Gastroesophageal sphincter (tissue), 4 donors: ENCODE data around the gene CRKL. TPM values are rescaled to one million over a fixed set of nuclear protein-coding genes. Genes with fewer than 3 reads are reported as not detected.

Experiments used
- ATAC-seq: fragments of 150-250 bp; one replicate; pipeline ENCODE4 v1.9.1; 2016; ENCODE audit warnings: mild to moderate bottlenecking, moderate library complexity
- H3K27ac ChIP-seq, 4 donors: fragments of 200-600 bp; sonication (generic) in 3 of 4; 1 replicate in 3 of 4; 2 replicates in 1 of 4; pipeline ENCODE4 v1.5.1; 2016 to 2019
- H3K27me3 ChIP-seq: fragments of 200-600 bp; sonication (generic); one replicate; pipeline ENCODE4 v1.5.1; 2019
- H3K36me3 ChIP-seq, 2 donors: fragments of 200-600 bp; sonication (generic); one replicate each; pipeline ENCODE4 v1.5.1; 2019; ENCODE audit warnings: control low read depth in 1 of 2
- H3K4me1 ChIP-seq, 3 donors: fragments of 200-600 bp; sonication (generic); 1 replicate in 2 of 3; 2 replicates in 1 of 3; pipeline ENCODE4 v1.5.1; 2016 to 2019; ENCODE audit warnings: control low read depth in 2 of 3
- H3K4me3 ChIP-seq, 2 donors: fragments of 200-600 bp; sonication (generic); one replicate each; pipeline ENCODE4 v1.5.1; 2019; ENCODE audit warnings: mild to moderate bottlenecking in 1 of 2, moderate library complexity in 1 of 2
- H3K9me3 ChIP-seq, 3 donors: fragments of 200-600 bp; sonication (generic); one replicate each; pipeline ENCODE4 v1.5.1; 2017 to 2019; ENCODE audit warnings: control low read depth in 2 of 3
- CTCF ChIP-seq, 4 experiments: fragments of 200-600 bp in 2 of 4; fragments of 450-650 bp in 2 of 4; sonication (generic) in 1 of 4; IDR thresholded peaks; one replicate each; pipeline ENCODE4 v1.5.1; 2017 to 2019; ENCODE audit warnings: antibody characterized with exemption in 4 of 4, mild to moderate bottlenecking in 2 of 4, moderate library complexity in 2 of 4
- EP300 ChIP-seq: sonication (generic); formaldehyde crosslinking; IDR thresholded peaks from one replicate; pipeline ENCODE4 v1.6.1; 2017; ENCODE audit warnings: antibody characterized with exemption, mild to moderate bottlenecking
- POLR2A ChIP-seq, 2 donors: fragments of 450-650 bp; IDR thresholded peaks; one replicate each; pipeline ENCODE4 v1.6.1; 2017; ENCODE audit warnings: antibody characterized with exemption in 2 of 2, mild to moderate bottlenecking in 2 of 2, moderate library complexity in 1 of 2
- POLR2AphosphoS5 ChIP-seq: sonication (generic); formaldehyde crosslinking; IDR thresholded peaks from one replicate; pipeline ENCODE4 v1.6.1; 2017; ENCODE audit warnings: antibody characterized with exemption
- WGBS, 2 donors: methylation state at CpG; one replicate each; pipeline ENCODE4 v1.1.5; 2018; ENCODE audit warnings: low coverage in 1 of 2; 5-methylcytosine and 5-hydroxymethylcytosine counted together
- total RNA-seq, 4 donors: library from RNA; depleted of rRNA; stranded (reverse); fragments of >200 nt; gene quantifications; one replicate each; pipeline ENCODE4 v1.1.0, GENCODE V29; 2016

CRKL gene
- total RNA-seq, 4 donors from 2014 or later, result 42.5 to 55.8 (median 46.0) TPM

GRCh38 chr22:20977516-20978170 is 60.4 kb downstream of the CRKL start:
- no peak overlapping the region for H3K27ac ChIP-seq
- H3K4me3 ChIP-seq, result no peak overlapping the region
- no peaks in the 10 kb centered on the region for H3K36me3 ChIP-seq
- no peak for TF ChIP-seq EP300
- TF ChIP-seq POLR2AphosphoS5, result no peak
- no peak for TF ChIP-seq POLR2A (IDR thresholded peaks at IDR 0.05)
- TF ChIP-seq CTCF (IDR thresholded peaks at IDR 0.05), result no peak
- no peaks in the 10 kb centered on the region for H3K27me3 ChIP-seq
- 63 to 81% methylated on average over 3 to 5 of the region's 17 CpGs for WGBS, 2 donors
- peaks cover 0 to 9% (median 0%) of the 10 kb centered on the region in 3 donors for H3K9me3 ChIP-seq
- H3K4me1 ChIP-seq, result peaks cover 3 to 29% (median 19%) of the 10 kb centered on the region in 3 donors
- no peak for ATAC-seq

- WGBS, 2 donors, result 60 to 71% methylated on average over 1 of the region's 2 CpGs
- no peak for ATAC-seq
- Histone ChIP-seq H3K27ac (no peak overlapping the region), H3K36me3 (no peaks in the 10 kb centered on the region), H3K4me3 (no peak overlapping the region), H3K27me3 (no peaks in the 10 kb centered on the region), H3K9me3 (peaks cover 0 to 9% (median 0%) of the 10 kb centered on the region in 3 donors), H3K4me1 (peaks cover 3 to 36% (median 26%) of the 10 kb centered on the region in 3 donors)
- TF ChIP-seq EP300 (no peak), POLR2A (IDR thresholded peaks at IDR 0.05) (no peak), POLR2AphosphoS5 (no peak), CTCF (IDR thresholded peaks at IDR 0.05) (no peak)
Observed at GRCh38 chr22:20978419-20978818, 61.2 kb downstream of the CRKL start.

- H3K27ac ChIP-seq, result peak overlapping the region in 3 of 4 donors; percentile 27 to 95 (median 94)
Observed at GRCh38 chr22:20979243-20979809, 62.1 kb downstream of the CRKL start.

GRCh38 chr22:20979940-20980453 is 62.8 kb downstream of the CRKL start:
- WGBS, 2 donors, result 100% methylated on average over 1 of the region's 13 CpGs; no CpG with 5 or more reads in 1 of the 2 donors
- peaks cover 3 to 49% (median 32%) of the 10 kb centered on the region in 3 donors for H3K4me1 ChIP-seq
- peak overlapping the region in 1 of 2 donors; percentile 40 for H3K4me3 ChIP-seq
- no peak for TF ChIP-seq POLR2A (IDR thresholded peaks at IDR 0.05)
- TF ChIP-seq POLR2AphosphoS5, result no peak
- no peak for TF ChIP-seq EP300
- TF ChIP-seq CTCF (IDR thresholded peaks at IDR 0.05), result no peak
- peak overlapping the region in 3 of 4 donors; percentile 27 to 95 (median 94) for H3K27ac ChIP-seq
- H3K27me3 ChIP-seq, result no peaks in the 10 kb centered on the region
- peaks cover 0 to 14% of the 10 kb centered on the region in 2 donors for H3K36me3 ChIP-seq
- no peak for ATAC-seq
- H3K9me3 ChIP-seq, result peaks cover 0 to 9% (median 0%) of the 10 kb centered on the region in 3 donors

More at GRCh38 chr22:20979243-20979809, 62.1 kb downstream of the CRKL start:
- no peaks in the 10 kb centered on the region for H3K27me3 ChIP-seq
- peaks cover 0 to 9% (median 0%) of the 10 kb centered on the region in 3 donors for H3K9me3 ChIP-seq
- 0% methylated on average over 1 of the region's 39 CpGs; no CpG with 5 or more reads in 1 of the 2 donors for WGBS, 2 donors
- ATAC-seq, result peak; percentile 59
- peaks cover 3 to 45% (median 32%) of the 10 kb centered on the region in 3 donors for H3K4me1 ChIP-seq
- peak overlapping the region in 1 of 2 donors; percentile 40 for H3K4me3 ChIP-seq
- TF ChIP-seq CTCF (IDR thresholded peaks at IDR 0.05) (no peak), POLR2A (IDR thresholded peaks at IDR 0.05) (no peak), POLR2AphosphoS5 (no peak), EP300 (no peak)
- H3K36me3 ChIP-seq, result peaks cover 0 to 7% of the 10 kb centered on the region in 2 donors
